ENCODE measurements around the gene ANKFN1.

ANKFN1 gene

GRCh38 chr17:56113486-56113885 lies 39.8 kb upstream of the ANKFN1 start:
- DNase-seq, result no peak
- Histone ChIP-seq H3K27ac (no peak overlapping the region), H3K27me3 (replicated peaks) (no peaks in the 10 kb centered on the region), H3K4me3 (ENCODE audit: low read depth, low read length) (no peak overlapping the region), H3K36me3 (replicated peaks) (no peaks in the 10 kb centered on the region)
- in situ Hi-C loops (cut with HindIII; ENCODE audit: low pct_ligation_motif_present, low sequenced_read_pairs), result no loop called here
- no peak for TF ChIP-seq CTCF (IDR thresholded peaks at IDR 0.05; ENCODE audit: low read depth, low read length, missing control alignments)

GRCh38 chr17:56114469-56114868 lies 38.8 kb upstream of the ANKFN1 start:
- H3K4me3 ChIP-seq (ENCODE audit: low read depth, low read length), result no peak overlapping the region
- no peaks in the 10 kb centered on the region for H3K27me3 ChIP-seq (replicated peaks)
- in situ Hi-C loops (cut with HindIII; ENCODE audit: low pct_ligation_motif_present, low sequenced_read_pairs), result no loop called here
- no peaks in the 10 kb centered on the region for H3K36me3 ChIP-seq (replicated peaks)
- TF ChIP-seq CTCF (IDR thresholded peaks at IDR 0.05; ENCODE audit: low read depth, low read length, missing control alignments), result no peak
- DNase-seq, result no peak
- no peak overlapping the region for H3K27ac ChIP-seq

- no peaks in the 10 kb centered on the region for H3K27me3 ChIP-seq (replicated peaks)
- TF ChIP-seq CTCF (IDR thresholded peaks at IDR 0.05; ENCODE audit: low read depth, low read length, missing control alignments), result no peak
- in situ Hi-C loops (cut with HindIII; ENCODE audit: low pct_ligation_motif_present, low sequenced_read_pairs), result no loop called here
- no peaks in the 10 kb centered on the region for H3K36me3 ChIP-seq (replicated peaks)
- H3K27ac ChIP-seq, result no peak overlapping the region
- no peak for DNase-seq
- no peak overlapping the region for H3K4me3 ChIP-seq (ENCODE audit: low read depth, low read length)
Measured at GRCh38 chr17:56119191-56119590, 34.1 kb upstream of the ANKFN1 start.

- Histone ChIP-seq H3K36me3 (replicated peaks) (no peaks in the 10 kb centered on the region), H3K4me3 (ENCODE audit: low read depth, low read length) (no peak overlapping the region), H3K27me3 (replicated peaks) (no peaks in the 10 kb centered on the region), H3K27ac (no peak overlapping the region)
- no peak for DNase-seq
- in situ Hi-C loops (cut with HindIII; ENCODE audit: low pct_ligation_motif_present, low sequenced_read_pairs), result no loop called here
- TF ChIP-seq CTCF (IDR thresholded peaks at IDR 0.05; ENCODE audit: low read depth, low read length, missing control alignments), result no peak
Measured at GRCh38 chr17:56119936-56120335, 33.3 kb upstream of the ANKFN1 start.

GRCh38 chr17:56121191-56122051 lies 31.9 kb upstream of the ANKFN1 start:
- no peak for DNase-seq
- no peaks in the 10 kb centered on the region for H3K36me3 ChIP-seq (replicated peaks)
- H3K27ac ChIP-seq, result no peak overlapping the region
- H3K4me3 ChIP-seq (ENCODE audit: low read depth, low read length), result no peak overlapping the region
- in situ Hi-C loops (cut with HindIII; ENCODE audit: low pct_ligation_motif_present, low sequenced_read_pairs), result no loop called here
- TF ChIP-seq CTCF (IDR thresholded peaks at IDR 0.05; ENCODE audit: low read depth, low read length, missing control alignments), result peak; percentile 38
- no peaks in the 10 kb centered on the region for H3K27me3 ChIP-seq (replicated peaks)
